HCT116 (cell line): ENCODE measurements around the gene FGF18.

Experiments
- CEBPB ChIP-seq: IDR thresholded peaks from 2 replicates; pipeline ENCODE4 v1.6.1; 2012; ENCODE audit warnings: low read depth
- EZH2 ChIP-seq: fragments of 200-600 bp; sonication (generic); IDR thresholded peaks from 2 replicates; pipeline ENCODE4 v1.6.1; 2017; ENCODE audit warnings: antibody characterized with exemption, mixed run types
- EZH2phosphoT487 ChIP-seq: fragments of 200-600 bp; IDR thresholded peaks from 2 replicates; pipeline ENCODE4 v1.6.1; 2018; ENCODE audit warnings: antibody characterized with exemption, borderline replicate concordance
- JUND ChIP-seq: IDR thresholded peaks from 2 replicates; pipeline ENCODE4 v1.6.1; 2012
- POLR2A ChIP-seq: IDR thresholded peaks from 2 replicates; pipeline ENCODE4 v1.7.0; 2011; ENCODE audit warnings: borderline replicate concordance; ENCODE audit not compliant: insufficient read depth, insufficient read length; ENCODE audit errors: extremely low read depth
- POLR2AphosphoS5 ChIP-seq: IDR thresholded peaks from 2 replicates; pipeline ENCODE4 v1.6.1; 2011; ENCODE audit warnings: mild to moderate bottlenecking, low read depth, low read length, moderate library complexity
- RAD21 ChIP-seq: IDR thresholded peaks from 2 replicates; pipeline ENCODE4 v1.6.1; 2012; ENCODE audit warnings: low read depth, mild to moderate bottlenecking
- REST ChIP-seq: IDR thresholded peaks from 2 replicates; pipeline ENCODE4 v1.6.1; 2012; ENCODE audit warnings: low read depth
- SIN3A ChIP-seq: IDR thresholded peaks from 2 replicates; pipeline ENCODE4 v1.6.1; 2012; ENCODE audit warnings: low read depth
- YY1 ChIP-seq: IDR thresholded peaks from 2 replicates; pipeline ENCODE4 v1.6.1; 2011; ENCODE audit warnings: low read length, low read depth, moderate library complexity, mild to moderate bottlenecking; ENCODE audit not compliant: insufficient replicate concordance; ENCODE audit errors: extremely low read depth
- ZBTB33 ChIP-seq: IDR thresholded peaks from 2 replicates; pipeline ENCODE4 v1.6.1; 2011; ENCODE audit warnings: mild to moderate bottlenecking, low read length, moderate library complexity; ENCODE audit not compliant: insufficient replicate concordance; ENCODE audit errors: extremely low read depth
- ZNF274 ChIP-seq: fragments of 200-500 bp; sonication (Bioruptor generic); IDR thresholded peaks from 2 replicates; pipeline ENCODE4 v1.6.1; 2014; ENCODE audit warnings: mild to moderate bottlenecking, low read depth, low read length, inconsistent platforms
- TF ChIP-seq, protein P1 (sequence below), 3 experiments: fragments of 200-600 bp in 1 of 3; sonication (generic) in 1 of 3; IDR thresholded peaks in 2 of 3; conservative IDR thresholded peaks in 1 of 3; 2 replicates each; pipeline ENCODE4 v1.5.1; 2012 to 2017; ENCODE audit warnings: low read depth in 2 of 3, low read length in 2 of 3, antibody characterized with exemption in 1 of 3, borderline replicate concordance in 1 of 3, control low read depth in 1 of 3, mild to moderate bottlenecking in 1 of 3, mixed read lengths in 1 of 3, mixed run types in 1 of 3, moderate library complexity in 1 of 3; ENCODE audit not compliant: insufficient read depth in 1 of 3
- TF ChIP-seq, protein P2 (sequence below): IDR thresholded peaks from 2 replicates; pipeline ENCODE4 v1.6.1; 2012

GRCh38 chr5:171505473-171506043 lies 86.1 kb downstream of the FGF18 start:
- no peak for TF ChIP-seq POLR2AphosphoS5
- no peak for TF ChIP-seq POLR2A
- no peak for TF ChIP-seq ZBTB33
- TF ChIP-seq, protein P1, sequence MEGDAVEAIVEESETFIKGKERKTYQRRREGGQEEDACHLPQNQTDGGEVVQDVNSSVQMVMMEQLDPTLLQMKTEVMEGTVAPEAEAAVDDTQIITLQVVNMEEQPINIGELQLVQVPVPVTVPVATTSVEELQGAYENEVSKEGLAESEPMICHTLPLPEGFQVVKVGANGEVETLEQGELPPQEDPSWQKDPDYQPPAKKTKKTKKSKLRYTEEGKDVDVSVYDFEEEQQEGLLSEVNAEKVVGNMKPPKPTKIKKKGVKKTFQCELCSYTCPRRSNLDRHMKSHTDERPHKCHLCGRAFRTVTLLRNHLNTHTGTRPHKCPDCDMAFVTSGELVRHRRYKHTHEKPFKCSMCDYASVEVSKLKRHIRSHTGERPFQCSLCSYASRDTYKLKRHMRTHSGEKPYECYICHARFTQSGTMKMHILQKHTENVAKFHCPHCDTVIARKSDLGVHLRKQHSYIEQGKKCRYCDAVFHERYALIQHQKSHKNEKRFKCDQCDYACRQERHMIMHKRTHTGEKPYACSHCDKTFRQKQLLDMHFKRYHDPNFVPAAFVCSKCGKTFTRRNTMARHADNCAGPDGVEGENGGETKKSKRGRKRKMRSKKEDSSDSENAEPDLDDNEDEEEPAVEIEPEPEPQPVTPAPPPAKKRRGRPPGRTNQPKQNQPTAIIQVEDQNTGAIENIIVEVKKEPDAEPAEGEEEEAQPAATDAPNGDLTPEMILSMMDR (IDR thresholded peaks at IDR 0.05 in 2 of 3, conservative IDR thresholded peaks at IDR 0.05 in 1 of 3; ENCODE audit: borderline replicate concordance in 1 of 3, insufficient read depth in 1 of 3, low read depth in 2 of 3, low read length in 2 of 3) = no peak
- no peak for TF ChIP-seq YY1
- TF ChIP-seq SIN3A = no peak
- TF ChIP-seq EZH2 = no peak
- no peak for TF ChIP-seq EZH2phosphoT487
- TF ChIP-seq CEBPB = no peak
- TF ChIP-seq JUND = no peak
- no peak for TF ChIP-seq RAD21
- TF ChIP-seq, protein P2, sequence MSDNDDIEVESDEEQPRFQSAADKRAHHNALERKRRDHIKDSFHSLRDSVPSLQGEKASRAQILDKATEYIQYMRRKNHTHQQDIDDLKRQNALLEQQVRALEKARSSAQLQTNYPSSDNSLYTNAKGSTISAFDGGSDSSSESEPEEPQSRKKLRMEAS = no peak
- TF ChIP-seq ZNF274 = no peak
- no peak for TF ChIP-seq REST
